ENCODE results near the gene NPSR1. TPM values are rescaled to one million over a fixed set of nuclear protein-coding genes. Genes with fewer than 3 reads are reported as not detected.

Gene NPSR1
- total RNA-seq, 4 donors from 2014 or later, result not detected

DNA sequence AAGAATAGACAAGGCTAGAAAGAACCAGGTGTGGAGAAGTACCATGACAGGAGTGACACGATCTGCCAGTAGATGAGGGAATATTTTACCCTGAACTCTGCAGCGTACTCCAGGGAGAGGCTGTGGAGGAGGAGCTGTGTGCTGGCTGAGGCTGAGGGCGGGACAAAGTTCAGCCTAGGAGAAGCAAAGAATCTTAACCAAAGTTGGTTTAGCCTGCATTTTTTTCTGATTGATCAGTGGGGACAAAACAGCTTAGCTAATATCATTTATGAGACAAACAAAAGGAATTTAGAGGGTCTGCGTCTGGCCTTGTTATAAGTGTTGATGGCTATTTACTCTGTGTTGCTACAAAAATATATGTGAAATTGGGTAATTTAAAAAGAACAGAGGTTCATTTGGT lies 5.2 kb upstream of the NPSR1 start:
- Histone ChIP-seq H3K9me3 (no peaks in the 10 kb centered on the region), H3K27ac (no peak overlapping the region), H3K27me3 (no peaks in the 10 kb centered on the region), H3K4me1 (no peaks in the 10 kb centered on the region), H3K36me3 (no peaks in the 10 kb centered on the region), H3K4me3 (no peak overlapping the region)
- in situ Hi-C loops (cut with MboI; ENCODE audit: low sequenced_read_pairs in 4 of 4), result no loop called here
- TF ChIP-seq, protein P1, sequence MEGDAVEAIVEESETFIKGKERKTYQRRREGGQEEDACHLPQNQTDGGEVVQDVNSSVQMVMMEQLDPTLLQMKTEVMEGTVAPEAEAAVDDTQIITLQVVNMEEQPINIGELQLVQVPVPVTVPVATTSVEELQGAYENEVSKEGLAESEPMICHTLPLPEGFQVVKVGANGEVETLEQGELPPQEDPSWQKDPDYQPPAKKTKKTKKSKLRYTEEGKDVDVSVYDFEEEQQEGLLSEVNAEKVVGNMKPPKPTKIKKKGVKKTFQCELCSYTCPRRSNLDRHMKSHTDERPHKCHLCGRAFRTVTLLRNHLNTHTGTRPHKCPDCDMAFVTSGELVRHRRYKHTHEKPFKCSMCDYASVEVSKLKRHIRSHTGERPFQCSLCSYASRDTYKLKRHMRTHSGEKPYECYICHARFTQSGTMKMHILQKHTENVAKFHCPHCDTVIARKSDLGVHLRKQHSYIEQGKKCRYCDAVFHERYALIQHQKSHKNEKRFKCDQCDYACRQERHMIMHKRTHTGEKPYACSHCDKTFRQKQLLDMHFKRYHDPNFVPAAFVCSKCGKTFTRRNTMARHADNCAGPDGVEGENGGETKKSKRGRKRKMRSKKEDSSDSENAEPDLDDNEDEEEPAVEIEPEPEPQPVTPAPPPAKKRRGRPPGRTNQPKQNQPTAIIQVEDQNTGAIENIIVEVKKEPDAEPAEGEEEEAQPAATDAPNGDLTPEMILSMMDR (IDR thresholded peaks at IDR 0.05 in 4 of 5, conservative IDR thresholded peaks at IDR 0.05 in 1 of 5), result no peak
- TF ChIP-seq POLR2A (IDR thresholded peaks at IDR 0.05), result no peak
- ATAC-seq (no peak), DNase-seq (no peak)
- intact Hi-C loops (cut with DNase I; ENCODE audit: low total_unique reads), result no loop called here

DNA sequence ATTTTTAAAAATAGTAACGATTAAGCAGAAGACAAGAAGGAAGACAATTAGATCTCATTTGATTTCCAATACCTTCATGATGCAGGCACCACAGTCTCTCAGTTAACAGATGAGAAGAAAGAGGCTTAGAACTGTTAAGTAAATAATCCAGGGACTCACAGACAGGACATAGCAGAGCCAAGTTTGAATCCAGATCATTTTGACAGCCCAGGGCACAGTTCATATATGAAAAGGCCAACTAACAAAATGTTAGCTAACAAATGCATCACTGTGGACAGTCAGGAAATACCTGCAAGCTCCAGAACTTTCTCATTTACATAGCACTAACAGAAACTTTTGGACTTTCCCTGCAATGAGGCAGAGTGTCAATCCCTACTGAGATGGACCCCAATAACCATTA lies 4.2 kb upstream of the NPSR1 start:
- Histone ChIP-seq H3K27ac (no peak overlapping the region), H3K4me1 (no peaks in the 10 kb centered on the region), H3K4me3 (no peak overlapping the region), H3K36me3 (no peaks in the 10 kb centered on the region), H3K9me3 (no peaks in the 10 kb centered on the region), H3K27me3 (no peaks in the 10 kb centered on the region)
- no peak for DNase-seq
- ATAC-seq, result no peak
- in situ Hi-C loops (cut with MboI; ENCODE audit: low sequenced_read_pairs in 4 of 4) (no loop called here), intact Hi-C loops (cut with DNase I; ENCODE audit: low total_unique reads) (no loop called here)
- TF ChIP-seq, protein P1 (IDR thresholded peaks at IDR 0.05 in 4 of 5, conservative IDR thresholded peaks at IDR 0.05 in 1 of 5), result no peak
- no peak for TF ChIP-seq POLR2A (IDR thresholded peaks at IDR 0.05)

DNA sequence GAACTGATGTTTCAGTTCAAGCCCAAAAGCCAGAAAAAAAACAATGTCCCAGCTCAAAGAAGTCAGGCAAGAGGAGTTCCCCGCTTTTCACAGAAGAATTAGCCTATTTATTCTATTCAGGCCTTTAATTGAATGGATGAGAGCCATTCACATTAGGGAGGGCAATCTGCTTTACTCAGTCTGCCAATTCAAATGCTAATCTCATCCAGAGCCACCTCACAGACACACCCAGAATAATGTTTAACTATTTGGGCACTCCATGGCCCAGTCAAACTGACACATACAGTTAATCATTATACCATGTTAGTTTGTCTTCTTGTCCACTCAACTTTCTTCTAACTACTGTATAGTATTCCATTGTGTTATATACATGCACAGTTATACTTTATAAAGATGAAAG lies 2.6 kb upstream of the NPSR1 start:
- intact Hi-C loops (cut with DNase I; ENCODE audit: low total_unique reads), result no loop called here
- Histone ChIP-seq H3K4me3 (no peak overlapping the region), H3K9me3 (no peaks in the 10 kb centered on the region), H3K36me3 (no peaks in the 10 kb centered on the region), H3K27me3 (no peaks in the 10 kb centered on the region), H3K4me1 (no peaks in the 10 kb centered on the region), H3K27ac (no peak overlapping the region)
- TF ChIP-seq POLR2A (IDR thresholded peaks at IDR 0.05), result no peak
- TF ChIP-seq, protein P1 (IDR thresholded peaks at IDR 0.05 in 4 of 5, conservative IDR thresholded peaks at IDR 0.05 in 1 of 5), result no peak
- no peak for DNase-seq
- no peak for ATAC-seq
- in situ Hi-C loops (cut with MboI; ENCODE audit: low sequenced_read_pairs in 4 of 4), result no loop called here

DNA sequence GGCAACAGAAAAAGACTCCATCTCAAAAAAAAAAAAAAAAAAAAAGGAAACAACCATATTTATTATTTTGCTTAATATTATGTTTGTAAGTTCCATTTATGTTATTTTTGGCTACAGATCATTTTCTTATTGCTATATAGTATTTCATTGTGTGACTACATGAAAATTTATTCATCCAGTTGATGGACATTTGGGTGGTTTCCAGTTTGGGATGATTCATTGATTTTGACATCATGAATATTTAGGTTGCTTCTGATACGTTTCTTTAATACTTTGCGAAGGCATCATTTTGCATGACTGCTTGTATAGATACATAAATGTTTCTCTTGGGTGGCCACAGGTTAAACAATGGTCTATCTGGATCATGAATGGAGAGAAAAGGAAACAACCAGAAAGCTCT lies 2.0 kb upstream of the NPSR1 start:
- no peak for ATAC-seq
- no peak for TF ChIP-seq POLR2A (IDR thresholded peaks at IDR 0.05)
- TF ChIP-seq, protein P1 (IDR thresholded peaks at IDR 0.05 in 4 of 5, conservative IDR thresholded peaks at IDR 0.05 in 1 of 5), result no peak
- Histone ChIP-seq H3K36me3 (no peaks in the 10 kb centered on the region), H3K4me1 (no peaks in the 10 kb centered on the region), H3K4me3 (no peak overlapping the region), H3K9me3 (no peaks in the 10 kb centered on the region), H3K27me3 (no peaks in the 10 kb centered on the region), H3K27ac (no peak overlapping the region)
- intact Hi-C loops (cut with DNase I; ENCODE audit: low total_unique reads) (no loop called here), in situ Hi-C loops (cut with MboI; ENCODE audit: low sequenced_read_pairs in 4 of 4) (no loop called here)
- no peak for DNase-seq

DNA sequence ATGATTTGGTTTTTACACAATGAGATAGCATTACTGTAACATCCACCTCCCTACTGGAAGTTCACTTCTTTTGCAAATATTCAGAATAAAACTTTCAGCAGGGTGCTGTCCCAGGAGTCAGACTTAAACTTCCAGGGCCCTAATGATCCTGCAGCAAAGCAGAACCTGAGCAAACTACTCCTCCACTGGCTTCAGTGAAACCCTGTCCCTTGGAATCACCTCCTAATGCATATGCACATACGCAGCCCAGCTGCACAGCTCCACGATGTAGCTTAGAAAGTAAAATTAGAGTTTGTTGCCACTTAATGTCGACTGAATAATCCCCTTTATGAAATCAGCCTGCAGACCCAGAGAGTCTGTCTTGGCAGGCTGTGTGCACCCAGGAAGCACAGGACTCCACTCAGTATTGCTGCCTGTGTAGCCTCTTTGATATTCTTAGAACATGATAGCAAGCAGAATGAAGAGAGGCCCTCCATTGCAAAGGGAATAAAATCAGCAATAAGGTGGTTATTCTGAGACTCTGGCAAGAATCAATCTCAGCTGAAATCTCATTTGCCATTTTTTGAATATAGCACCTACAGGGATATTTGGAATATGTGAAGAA lies 1.6 kb downstream of the NPSR1 start:
- DNase-seq, result no peak
- Histone ChIP-seq H3K27me3 (no peaks in the 10 kb centered on the region), H3K27ac (no peak overlapping the region), H3K4me1 (no peaks in the 10 kb centered on the region), H3K36me3 (no peaks in the 10 kb centered on the region), H3K4me3 (no peak overlapping the region), H3K9me3 (no peaks in the 10 kb centered on the region)
- no peak for TF ChIP-seq POLR2A (IDR thresholded peaks at IDR 0.05)
- TF ChIP-seq, protein P1 (IDR thresholded peaks at IDR 0.05 in 4 of 5, conservative IDR thresholded peaks at IDR 0.05 in 1 of 5), result no peak
- intact Hi-C loops (cut with DNase I; ENCODE audit: low total_unique reads) (no loop called here), in situ Hi-C loops (cut with MboI; ENCODE audit: low sequenced_read_pairs in 4 of 4) (no loop called here)
- ATAC-seq, result no peak
